ENCODE results near the gene MINDY3.

MINDY3 gene

DNA sequence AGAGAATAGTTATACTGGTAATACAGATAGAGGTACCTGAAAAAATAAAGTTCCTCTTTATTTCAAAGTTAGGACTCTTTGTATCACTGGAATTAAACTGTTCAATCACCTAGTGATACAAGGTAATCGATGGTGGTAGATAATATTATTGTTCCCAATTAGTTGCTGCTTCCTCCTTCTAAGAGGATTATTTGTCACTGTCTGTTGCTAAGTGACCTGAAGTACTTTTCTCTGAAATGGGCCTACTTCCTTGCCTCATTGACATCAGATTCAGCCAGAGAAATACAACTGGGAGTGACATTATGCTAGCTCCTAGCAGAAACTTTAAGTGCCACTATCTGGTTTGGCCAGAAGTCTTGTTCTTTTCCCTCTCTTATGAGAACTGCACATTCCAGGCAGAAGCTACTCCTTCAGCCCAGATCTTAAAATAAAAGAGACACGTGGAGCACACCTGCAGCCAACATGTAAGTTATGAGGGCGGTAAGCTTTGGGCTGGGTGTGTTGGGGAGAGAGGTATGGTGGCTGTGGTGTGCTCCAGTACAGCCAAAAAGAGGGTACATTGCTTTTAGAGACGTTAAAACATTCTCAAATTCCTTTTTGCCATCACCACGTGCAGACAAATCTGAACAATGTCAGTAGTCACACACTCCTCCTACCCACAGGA is 54.8 kb downstream of the MINDY3 start:
- no peak overlapping the region for H3K4me3 ChIP-seq (ENCODE audit: low read length)
- no peaks in the 10 kb centered on the region for H3K36me3 ChIP-seq (ENCODE audit: insufficient read depth, low read length)
- 93% methylated on average over 5 of the region's 5 CpGs for WGBS
- no peak overlapping the region for H3K27ac ChIP-seq (ENCODE audit: low read depth, low read length)
- no peaks in the 10 kb centered on the region for H3K9me3 ChIP-seq (ENCODE audit: insufficient read depth, low read depth, low read length)
- peaks cover 9% of the 10 kb centered on the region for H3K4me1 ChIP-seq (ENCODE audit: insufficient read depth, low read length)
- no peak overlapping the region for H3K9ac ChIP-seq (ENCODE audit: low read depth, low read length)
- no peaks in the 10 kb centered on the region for H3K27me3 ChIP-seq (ENCODE audit: insufficient read depth, low read length)

DNA sequence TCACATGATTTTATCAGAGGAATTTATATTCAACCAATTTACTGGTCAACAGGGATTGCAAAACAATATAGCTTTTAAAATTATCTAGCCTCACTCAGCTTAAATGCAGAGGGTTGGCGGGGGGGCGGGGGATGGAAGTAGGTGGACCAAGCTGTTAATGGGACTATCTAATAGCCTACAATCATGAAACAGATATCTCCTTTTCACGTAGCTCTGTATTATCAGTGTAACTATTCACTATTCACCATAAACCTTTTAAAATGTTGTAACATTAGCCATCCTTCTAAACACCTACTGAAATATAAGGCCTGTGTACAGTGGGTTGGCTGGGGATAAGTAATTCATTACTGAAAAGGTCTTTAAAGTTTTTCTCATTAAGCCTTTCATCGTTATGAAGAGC is 56.2 kb downstream of the MINDY3 start:
- no peaks in the 10 kb centered on the region for H3K9me3 ChIP-seq (ENCODE audit: insufficient read depth, low read depth, low read length)
- no peaks in the 10 kb centered on the region for H3K27me3 ChIP-seq (ENCODE audit: insufficient read depth, low read length)
- H3K36me3 ChIP-seq (ENCODE audit: insufficient read depth, low read length), result no peaks in the 10 kb centered on the region
- 90% methylated on average over 4 of the region's 4 CpGs for WGBS
- H3K9ac ChIP-seq (ENCODE audit: low read depth, low read length), result no peak overlapping the region
- H3K4me3 ChIP-seq (ENCODE audit: low read length), result no peak overlapping the region
- H3K27ac ChIP-seq (ENCODE audit: low read depth, low read length), result no peak overlapping the region
- peaks cover 9% of the 10 kb centered on the region for H3K4me1 ChIP-seq (ENCODE audit: insufficient read depth, low read length)

DNA sequence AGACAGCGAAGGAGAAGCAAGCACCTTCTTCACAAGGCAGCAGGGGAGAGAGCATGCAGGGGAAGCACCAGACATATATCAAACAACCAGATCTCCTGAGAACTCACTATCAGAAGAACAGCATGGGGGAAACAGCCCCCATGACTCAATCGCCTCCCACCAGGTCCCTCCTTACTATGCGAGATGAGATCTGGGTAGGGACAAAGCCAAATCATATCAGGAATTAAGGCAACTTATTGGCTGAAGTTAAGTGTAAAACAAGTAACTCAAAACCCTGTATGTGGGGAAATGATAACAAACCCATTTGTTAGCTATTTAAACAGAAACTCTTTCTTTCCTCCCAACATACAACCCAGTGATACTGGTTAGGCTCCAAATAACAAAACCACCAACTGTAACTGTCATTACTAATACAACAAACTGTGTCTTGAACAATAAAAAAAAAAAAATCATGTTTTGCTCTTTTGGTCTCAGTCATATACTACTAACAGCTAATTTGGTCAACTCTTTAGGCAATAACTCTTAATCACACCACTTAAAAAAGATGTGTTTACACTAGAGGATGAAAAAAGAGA is 57.8 kb downstream of the MINDY3 start:
- no peaks in the 10 kb centered on the region for H3K27me3 ChIP-seq (ENCODE audit: insufficient read depth, low read length)
- no peak overlapping the region for H3K4me3 ChIP-seq (ENCODE audit: low read length)
- peaks cover 9% of the 10 kb centered on the region for H3K4me1 ChIP-seq (ENCODE audit: insufficient read depth, low read length)
- no peak overlapping the region for H3K27ac ChIP-seq (ENCODE audit: low read depth, low read length)
- WGBS, result 82% methylated on average over 2 of the region's 3 CpGs
- no peak overlapping the region for H3K9ac ChIP-seq (ENCODE audit: low read depth, low read length)
- H3K36me3 ChIP-seq (ENCODE audit: insufficient read depth, low read length), result no peaks in the 10 kb centered on the region
- H3K9me3 ChIP-seq (ENCODE audit: insufficient read depth, low read depth, low read length), result no peaks in the 10 kb centered on the region

DNA sequence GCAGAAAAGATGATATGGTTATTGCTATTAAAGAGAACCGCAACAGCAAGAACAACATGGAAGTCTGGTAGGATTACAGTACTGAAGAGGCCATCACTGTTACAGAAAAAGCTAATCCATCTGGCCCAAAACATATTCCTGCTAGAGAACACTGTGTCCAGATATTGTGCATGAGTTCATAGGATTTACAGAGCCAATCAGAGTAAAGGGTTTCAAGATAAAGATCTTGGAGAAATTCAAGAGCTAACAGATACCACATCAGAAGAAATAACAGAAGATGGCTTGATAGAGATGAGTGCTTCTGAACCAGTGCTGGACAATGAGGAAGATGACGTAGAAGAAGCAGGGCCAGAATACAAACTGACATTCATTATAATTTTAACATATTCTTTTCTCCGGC is 58.7 kb downstream of the MINDY3 start:
- Histone ChIP-seq H3K27ac (ENCODE audit: low read depth, low read length) (no peak overlapping the region), H3K27me3 (ENCODE audit: insufficient read depth, low read length) (no peaks in the 10 kb centered on the region), H3K4me3 (ENCODE audit: low read length) (no peak overlapping the region), H3K9ac (ENCODE audit: low read depth, low read length) (no peak overlapping the region), H3K4me1 (ENCODE audit: insufficient read depth, low read length) (peaks cover 9% of the 10 kb centered on the region), H3K9me3 (ENCODE audit: insufficient read depth, low read depth, low read length) (no peaks in the 10 kb centered on the region), H3K36me3 (ENCODE audit: insufficient read depth, low read length) (no peaks in the 10 kb centered on the region)
- WGBS, result 100% methylated on average over 1 of the region's 3 CpGs

DNA sequence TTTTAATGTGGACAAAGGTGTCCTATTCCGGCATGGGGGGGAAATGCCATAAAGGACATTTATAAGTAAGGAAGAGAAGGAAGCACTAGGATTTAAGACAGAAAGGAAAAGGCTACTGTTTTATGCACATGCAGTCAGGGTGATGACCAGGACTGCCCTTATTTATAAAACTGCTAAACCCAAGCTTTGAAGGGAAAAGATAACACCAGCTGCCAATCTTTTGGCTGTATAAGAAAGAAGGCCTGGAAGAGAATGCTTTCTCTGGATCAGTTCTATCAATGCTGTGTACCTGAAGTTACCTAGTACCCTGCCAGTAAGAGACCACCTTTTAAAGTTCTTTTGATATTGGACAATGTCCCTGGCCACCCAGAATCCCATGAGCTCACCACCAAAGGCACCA is 59.2 kb downstream of the MINDY3 start:
- Histone ChIP-seq H3K27me3 (ENCODE audit: insufficient read depth, low read length) (no peaks in the 10 kb centered on the region), H3K27ac (ENCODE audit: low read depth, low read length) (no peak overlapping the region), H3K36me3 (ENCODE audit: insufficient read depth, low read length) (no peaks in the 10 kb centered on the region), H3K4me1 (ENCODE audit: insufficient read depth, low read length) (peaks cover 9% of the 10 kb centered on the region), H3K9ac (ENCODE audit: low read depth, low read length) (no peak overlapping the region), H3K4me3 (ENCODE audit: low read length) (no peak overlapping the region), H3K9me3 (ENCODE audit: insufficient read depth, low read depth, low read length) (no peaks in the 10 kb centered on the region)
- WGBS, result 95% methylated on average over 1 of the region's 1 CpG

GRCh38 chr10:15797346-15797745 is 63.0 kb downstream of the MINDY3 start:
- H3K4me1 ChIP-seq (ENCODE audit: insufficient read depth, low read length), result peaks cover 4% of the 10 kb centered on the region; the same call in 1 of the 2 replicates
- H3K9ac ChIP-seq (ENCODE audit: low read depth, low read length), result no peak overlapping the region
- peaks cover 2% of the 10 kb centered on the region; the same call in 1 of the 2 replicates for H3K36me3 ChIP-seq (ENCODE audit: insufficient read depth, low read length)
- H3K27me3 ChIP-seq (ENCODE audit: insufficient read depth, low read length), result no peaks in the 10 kb centered on the region
- WGBS, result 100% methylated on average over 2 of the region's 2 CpGs
- H3K9me3 ChIP-seq (ENCODE audit: insufficient read depth, low read depth, low read length), result no peaks in the 10 kb centered on the region
- no peak overlapping the region for H3K4me3 ChIP-seq (ENCODE audit: low read length)
- H3K27ac ChIP-seq (ENCODE audit: low read depth, low read length), result no peak overlapping the region

GRCh38 chr10:15796762-15797161 is 63.5 kb downstream of the MINDY3 start:
- no peak overlapping the region for H3K27ac ChIP-seq (ENCODE audit: low read depth, low read length)
- no peak overlapping the region for H3K9ac ChIP-seq (ENCODE audit: low read depth, low read length)
- H3K9me3 ChIP-seq (ENCODE audit: insufficient read depth, low read depth, low read length), result no peaks in the 10 kb centered on the region
- WGBS, result 100% methylated on average over 1 of the region's 1 CpG
- no peaks in the 10 kb centered on the region for H3K4me1 ChIP-seq (ENCODE audit: insufficient read depth, low read length)
- H3K27me3 ChIP-seq (ENCODE audit: insufficient read depth, low read length), result no peaks in the 10 kb centered on the region
- no peak overlapping the region for H3K4me3 ChIP-seq (ENCODE audit: low read length)
- H3K36me3 ChIP-seq (ENCODE audit: insufficient read depth, low read length), result peaks cover 2% of the 10 kb centered on the region; the same call in 1 of the 2 replicates

- no peak overlapping the region for H3K9ac ChIP-seq (ENCODE audit: low read depth, low read length)
- no peak overlapping the region for H3K4me3 ChIP-seq (ENCODE audit: low read length)
- H3K9me3 ChIP-seq (ENCODE audit: insufficient read depth, low read depth, low read length), result no peaks in the 10 kb centered on the region
- H3K36me3 ChIP-seq (ENCODE audit: insufficient read depth, low read length), result peaks cover 2% of the 10 kb centered on the region; the same call in 1 of the 2 replicates
- no peaks in the 10 kb centered on the region for H3K27me3 ChIP-seq (ENCODE audit: insufficient read depth, low read length)
- no peaks in the 10 kb centered on the region for H3K4me1 ChIP-seq (ENCODE audit: insufficient read depth, low read length)
- 100% methylated on average over 3 of the region's 5 CpGs for WGBS
- no peak overlapping the region for H3K27ac ChIP-seq (ENCODE audit: low read depth, low read length)
Observed at GRCh38 chr10:15796098-15796759, 64.1 kb downstream of the MINDY3 start.

GRCh38 chr10:15795036-15795792 is 65.1 kb downstream of the MINDY3 start:
- 94% methylated on average over 5 of the region's 7 CpGs for WGBS
- H3K36me3 ChIP-seq (ENCODE audit: insufficient read depth, low read length), result peaks cover 2% of the 10 kb centered on the region; the same call in 1 of the 2 replicates

GRCh38 chr10:15794569-15794968 is 65.7 kb downstream of the MINDY3 start:
- Histone ChIP-seq H3K4me3 (ENCODE audit: low read length) (no peak overlapping the region), H3K27ac (ENCODE audit: low read depth, low read length) (no peak overlapping the region), H3K36me3 (ENCODE audit: insufficient read depth, low read length) (peaks cover 2% of the 10 kb centered on the region; the same call in 1 of the 2 replicates), H3K27me3 (ENCODE audit: insufficient read depth, low read length) (no peaks in the 10 kb centered on the region), H3K9me3 (ENCODE audit: insufficient read depth, low read depth, low read length) (no peaks in the 10 kb centered on the region), H3K9ac (ENCODE audit: low read depth, low read length) (no peak overlapping the region), H3K4me1 (ENCODE audit: insufficient read depth, low read length) (no peaks in the 10 kb centered on the region)

More at GRCh38 chr10:15795036-15795792, 65.1 kb downstream of the MINDY3 start:
- no peaks in the 10 kb centered on the region for H3K4me1 ChIP-seq (ENCODE audit: insufficient read depth, low read length)
- H3K27ac ChIP-seq (ENCODE audit: low read depth, low read length), result no peak overlapping the region
- H3K4me3 ChIP-seq (ENCODE audit: low read length), result no peak overlapping the region
- H3K9ac ChIP-seq (ENCODE audit: low read depth, low read length), result no peak overlapping the region
- H3K9me3 ChIP-seq (ENCODE audit: insufficient read depth, low read depth, low read length), result no peaks in the 10 kb centered on the region
- H3K27me3 ChIP-seq (ENCODE audit: insufficient read depth, low read length), result no peaks in the 10 kb centered on the region

DNA sequence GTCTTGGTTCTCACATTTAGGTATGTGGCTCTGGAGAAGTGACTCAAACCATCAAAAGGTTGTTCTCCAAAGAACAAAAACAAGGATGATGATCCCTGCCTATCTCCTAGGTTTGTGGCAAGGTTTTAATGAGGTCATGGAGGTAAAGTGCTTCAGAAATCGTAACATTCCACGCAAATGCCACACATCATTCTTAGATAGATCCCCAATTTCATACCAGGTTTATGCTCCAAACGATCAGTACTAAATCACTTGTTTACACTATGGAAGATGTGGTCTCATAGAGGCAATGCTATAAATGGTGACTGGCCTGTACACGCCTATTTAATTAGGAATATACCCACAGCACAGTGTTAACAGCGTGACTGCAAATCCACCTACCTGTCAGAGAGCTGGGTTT is 66.6 kb downstream of the MINDY3 start:
- no peak overlapping the region for H3K9ac ChIP-seq (ENCODE audit: low read depth, low read length)
- H3K36me3 ChIP-seq (ENCODE audit: insufficient read depth, low read length), result peaks cover 6% of the 10 kb centered on the region; the same call in 1 of the 2 replicates
- H3K27me3 ChIP-seq (ENCODE audit: insufficient read depth, low read length), result no peaks in the 10 kb centered on the region
- 97% methylated on average over 5 of the region's 5 CpGs for WGBS
- no peak overlapping the region for H3K27ac ChIP-seq (ENCODE audit: low read depth, low read length)
- no peaks in the 10 kb centered on the region for H3K4me1 ChIP-seq (ENCODE audit: insufficient read depth, low read length)
- H3K9me3 ChIP-seq (ENCODE audit: insufficient read depth, low read depth, low read length), result no peaks in the 10 kb centered on the region
- H3K4me3 ChIP-seq (ENCODE audit: low read length), result no peak overlapping the region
